Prostate gland (tissue), 2 donors: ENCODE results near the gene ATF6. TPM values are rescaled to one million over a fixed set of nuclear protein-coding genes. Genes with fewer than 3 reads are reported as not detected.
A peak's percentile ranks its signal among the peaks of the same experiment; 100 is the strongest.
"Not testable (repeated sequence)": the region's sequence is repeated elsewhere in the genome, so short reads cannot be mapped to it uniquely, and the experiment has no call there.

Experiments used
- DNase-seq: peaks from one replicate; pipeline ENCODE4 v3.0.0-alpha.2; 2019; ENCODE audit warnings: low spot score
- H3K27ac ChIP-seq, 2 donors: fragments of 200-600 bp; sonication (generic); 2 replicates each; pipeline ENCODE4 v1.5.1; 2017 to 2019
- H3K27me3 ChIP-seq: fragments of 200-600 bp; sonication (generic); replicated peaks from 2 replicates; pipeline ENCODE4 v1.5.1; 2019; ENCODE audit not compliant: insufficient read depth
- H3K36me3 ChIP-seq, 2 donors: fragments of 200-600 bp; sonication (generic); 1 replicate in 1 of 2; 2 replicates in 1 of 2; pipeline versions ENCODE4 v1.5.1 to v1.8.1; 2017 to 2019
- H3K4me1 ChIP-seq: fragments of 200-600 bp; sonication (generic); replicated peaks from 2 replicates; pipeline ENCODE4 v1.5.1; 2019
- H3K4me3 ChIP-seq, 2 donors: fragments of 200-600 bp; sonication (generic); 2 replicates each; pipeline ENCODE4 v1.5.1; 2017 to 2019
- H3K9me3 ChIP-seq: fragments of 200-600 bp; sonication (generic); 2 replicates; pipeline ENCODE4 v1.5.1; 2017
- CTCF ChIP-seq, 4 experiments: fragments of 200-600 bp in 2 of 4; fragments of 450-650 bp in 2 of 4; sonication (generic) in 2 of 4; IDR thresholded peaks; 1 replicate in 3 of 4; 2 replicates in 1 of 4; pipeline ENCODE4 v1.5.1; 2016 to 2019; ENCODE audit warnings: antibody characterized with exemption in 4 of 4, mild to moderate bottlenecking in 2 of 4, moderate library complexity in 2 of 4
- POLR2A ChIP-seq: fragments of 450-650 bp; IDR thresholded peaks from one replicate; pipeline ENCODE4 v1.6.1; 2016; ENCODE audit warnings: antibody characterized with exemption, mild to moderate bottlenecking
- POLR2AphosphoS5 ChIP-seq: sonication (generic); formaldehyde crosslinking; IDR thresholded peaks from one replicate; pipeline ENCODE4 v1.6.1; 2017; ENCODE audit warnings: antibody characterized with exemption
- WGBS: methylation state at CpG from one replicate; pipeline ENCODE4 v1.1.5; 2018; 5-methylcytosine and 5-hydroxymethylcytosine counted together
- intact Hi-C: fragments of 100-400 bp; cut with DNase I; formaldehyde crosslinking; loops from one replicate; pipeline ENCODE4 v1.14.2; 2022
- total RNA-seq, 2 donors: library from RNA; depleted of rRNA; stranded (reverse); fragments of >200 nt; gene quantifications; one replicate each; pipeline ENCODE4 v1.1.0, GENCODE V29; 2016

The ATF6 gene
- total RNA-seq, 2 donors from 2014 or later, result 34.6 to 38.9 TPM

- Histone ChIP-seq H3K9me3 (no peaks in the 10 kb centered on the region), H3K4me3 (no peak overlapping the region), H3K27ac (no peak overlapping the region), H3K36me3 (no peaks in the 10 kb centered on the region), H3K27me3 (no peaks in the 10 kb centered on the region), H3K4me1 (peaks cover 7% of the 10 kb centered on the region)
- TF ChIP-seq POLR2A, result no peak
- TF ChIP-seq CTCF (IDR thresholded peaks at IDR 0.05), result peak in 2 of 4 experiments; percentile 24 to 38
- TF ChIP-seq POLR2AphosphoS5, result no peak
- intact Hi-C loops, result no loop called here
- DNase-seq, result no peak
- WGBS, result 85% methylated on average over 7 of the region's 7 CpGs
These were observed 2.5 kb upstream of the ATF6 start for GRCh38 chr1:161763522-161764098.

GRCh38 chr1:161768461-161768860 is 2.3 kb downstream of the ATF6 start:
- H3K27ac ChIP-seq, result no peak overlapping the region
- intact Hi-C loops, result no loop called here
- H3K4me1 ChIP-seq, result peaks cover 7% of the 10 kb centered on the region
- no peak overlapping the region for H3K4me3 ChIP-seq
- no peaks in the 10 kb centered on the region for H3K36me3 ChIP-seq
- WGBS, result 95% methylated on average over 5 of the region's 5 CpGs
- no peak for TF ChIP-seq POLR2A
- TF ChIP-seq CTCF (IDR thresholded peaks at IDR 0.05), result no peak
- TF ChIP-seq POLR2AphosphoS5, result no peak
- no peak for DNase-seq
- no peaks in the 10 kb centered on the region for H3K9me3 ChIP-seq
- no peaks in the 10 kb centered on the region for H3K27me3 ChIP-seq

DNA sequence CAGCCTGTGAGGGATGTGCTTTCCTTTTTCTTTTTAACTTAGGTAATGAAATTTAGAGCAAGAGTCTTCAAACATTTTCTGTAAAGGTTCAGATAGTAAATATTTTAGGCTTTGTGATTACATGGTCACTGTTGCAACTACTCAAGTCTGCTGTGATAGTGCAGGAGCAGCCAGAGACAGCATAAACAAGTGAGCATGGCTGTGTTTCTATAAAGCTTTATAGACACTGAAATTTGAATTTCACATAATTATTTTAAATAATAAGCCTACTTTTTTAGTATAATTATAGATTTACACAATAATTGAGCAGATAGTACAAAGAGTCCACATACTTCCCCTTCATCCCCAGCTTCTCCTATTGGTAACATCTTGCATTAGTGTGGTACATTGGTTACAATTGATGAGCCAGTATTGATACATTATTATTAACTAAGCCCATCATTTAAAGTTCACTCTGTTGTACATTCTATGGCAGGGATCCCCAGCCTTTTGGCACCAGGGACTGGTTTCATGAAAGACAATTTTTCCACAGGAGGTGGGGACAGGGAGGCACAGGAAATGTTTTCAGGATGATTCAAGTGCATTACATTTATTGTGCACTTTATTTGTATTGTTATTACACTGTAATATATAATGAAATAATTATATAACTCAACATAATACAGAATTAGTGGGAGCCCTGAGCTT is 3.0 kb downstream of the ATF6 start:
- Histone ChIP-seq H3K27me3 (no peaks in the 10 kb centered on the region), H3K27ac (no peak overlapping the region), H3K36me3 (no peaks in the 10 kb centered on the region), H3K4me1 (peaks cover 7% of the 10 kb centered on the region), H3K9me3 (no peaks in the 10 kb centered on the region), H3K4me3 (no peak overlapping the region)
- no peak for DNase-seq
- TF ChIP-seq CTCF (IDR thresholded peaks at IDR 0.05) (no peak), POLR2AphosphoS5 (no peak), POLR2A (no peak)
- intact Hi-C loops, result no loop called here

DNA sequence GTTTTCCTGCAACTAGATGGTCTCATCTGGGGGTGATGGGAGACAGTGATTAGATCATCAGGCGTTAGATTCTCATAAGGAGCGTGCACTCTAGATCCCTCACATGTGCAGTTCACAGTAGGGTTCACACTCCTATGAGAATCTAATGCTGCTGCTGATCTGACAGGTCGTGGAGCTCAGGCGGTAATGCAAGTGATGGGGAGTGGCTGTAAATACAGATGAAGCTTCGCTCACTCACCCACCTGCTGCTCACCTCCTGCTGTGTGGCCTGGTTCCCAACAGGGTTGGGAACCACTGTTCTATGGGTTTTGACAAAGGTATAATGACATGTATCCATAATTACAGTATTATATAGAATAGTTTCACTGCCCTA is 3.5 kb downstream of the ATF6 start:
- H3K27ac ChIP-seq, DNase-seq, H3K4me1 ChIP-seq, intact Hi-C loops, H3K9me3 ChIP-seq, H3K27me3 ChIP-seq, H3K36me3 ChIP-seq, H3K4me3 ChIP-seq: not testable (repeated sequence)
- WGBS, result 89% methylated on average over 5 of the region's 5 CpGs

- intact Hi-C loops, result no loop called here
- no peak for TF ChIP-seq CTCF (IDR thresholded peaks at IDR 0.05)
- no peak for TF ChIP-seq POLR2AphosphoS5
- TF ChIP-seq POLR2A, result no peak
- DNase-seq, result no peak
- 88% methylated on average over 3 of the region's 3 CpGs for WGBS
- H3K27me3 ChIP-seq, result no peaks in the 10 kb centered on the region
- no peak overlapping the region for H3K27ac ChIP-seq
- no peaks in the 10 kb centered on the region for H3K9me3 ChIP-seq
- no peaks in the 10 kb centered on the region for H3K36me3 ChIP-seq
- peaks cover 7% of the 10 kb centered on the region for H3K4me1 ChIP-seq
- no peak overlapping the region for H3K4me3 ChIP-seq
These were observed 4.1 kb downstream of the ATF6 start for GRCh38 chr1:161770250-161770649.
